ENCODE data around the gene NR4A1. TPM values are rescaled to one million over a fixed set of nuclear protein-coding genes. Genes with fewer than 3 reads are reported as not detected.

Gene NR4A1
- total RNA-seq, 1 donor from 2014 or later, result 0.79 TPM

- FAIRE-seq (no peak), DNase-seq (ENCODE audit: low read depth) (peak; percentile 21)
- no peaks in the 10 kb centered on the region for H3K36me3 ChIP-seq (ENCODE audit: control insufficient read depth, insufficient read depth, low read length)
- TF ChIP-seq CTCF (IDR thresholded peaks at IDR 0.05; ENCODE audit: insufficient read depth, low read length, severe bottlenecking), result peak; percentile 97
- H3K27me3 ChIP-seq (ENCODE audit: control insufficient read depth, insufficient read depth, low read length), result peaks cover 6% of the 10 kb centered on the region
- H3K4me3 ChIP-seq (ENCODE audit: low read depth, low read length), result peak overlapping the region; percentile 44
These were observed 27.9 kb upstream of the NR4A1 start for GRCh38 chr12:52023182-52023975.

GRCh38 chr12:52023976-52024688 is 27.1 kb upstream of the NR4A1 start:
- no peaks in the 10 kb centered on the region for H3K36me3 ChIP-seq (ENCODE audit: control insufficient read depth, insufficient read depth, low read length)
- no peak for TF ChIP-seq CTCF (IDR thresholded peaks at IDR 0.05; ENCODE audit: insufficient read depth, low read length, severe bottlenecking)
- FAIRE-seq (no peak), DNase-seq (ENCODE audit: low read depth) (no peak)
- H3K4me3 ChIP-seq (ENCODE audit: low read depth, low read length), result no peak overlapping the region
- peaks cover 6% of the 10 kb centered on the region for H3K27me3 ChIP-seq (ENCODE audit: control insufficient read depth, insufficient read depth, low read length)

- H3K27me3 ChIP-seq (ENCODE audit: control insufficient read depth, insufficient read depth, low read length), result peaks cover 8% of the 10 kb centered on the region
- H3K36me3 ChIP-seq (ENCODE audit: control insufficient read depth, insufficient read depth, low read length), result no peaks in the 10 kb centered on the region
- no peak for TF ChIP-seq CTCF (IDR thresholded peaks at IDR 0.05; ENCODE audit: insufficient read depth, low read length, severe bottlenecking)
- H3K4me3 ChIP-seq (ENCODE audit: low read depth, low read length), result no peak overlapping the region
- no peak for FAIRE-seq
- no peak for DNase-seq (ENCODE audit: low read depth)
These were observed 26.4 kb upstream of the NR4A1 start for GRCh38 chr12:52024845-52025230.

- no peak for TF ChIP-seq CTCF (IDR thresholded peaks at IDR 0.05; ENCODE audit: insufficient read depth, low read length, severe bottlenecking)
These were observed 25.0 kb upstream of the NR4A1 start for GRCh38 chr12:52026263-52026662.

GRCh38 chr12:52027085-52027843 is 24.0 kb upstream of the NR4A1 start:
- no peak for TF ChIP-seq CTCF (IDR thresholded peaks at IDR 0.05; ENCODE audit: insufficient read depth, low read length, severe bottlenecking)
- Histone ChIP-seq H3K27me3 (ENCODE audit: control insufficient read depth, insufficient read depth, low read length) (peaks cover 8% of the 10 kb centered on the region), H3K36me3 (ENCODE audit: control insufficient read depth, insufficient read depth, low read length) (no peaks in the 10 kb centered on the region), H3K4me3 (ENCODE audit: low read depth, low read length) (no peak overlapping the region)
- FAIRE-seq, result no peak
- no peak for DNase-seq (ENCODE audit: low read depth)

More at GRCh38 chr12:52026263-52026662, 25.0 kb upstream of the NR4A1 start:
- H3K4me3 ChIP-seq (ENCODE audit: low read depth, low read length), result no peak overlapping the region
- H3K36me3 ChIP-seq (ENCODE audit: control insufficient read depth, insufficient read depth, low read length), result no peaks in the 10 kb centered on the region
- H3K27me3 ChIP-seq (ENCODE audit: control insufficient read depth, insufficient read depth, low read length), result peaks cover 8% of the 10 kb centered on the region
- DNase-seq (ENCODE audit: low read depth), result no peak
- FAIRE-seq, result no peak
